ENCODE results near the gene CAPZB.

CAPZB gene

DNA sequence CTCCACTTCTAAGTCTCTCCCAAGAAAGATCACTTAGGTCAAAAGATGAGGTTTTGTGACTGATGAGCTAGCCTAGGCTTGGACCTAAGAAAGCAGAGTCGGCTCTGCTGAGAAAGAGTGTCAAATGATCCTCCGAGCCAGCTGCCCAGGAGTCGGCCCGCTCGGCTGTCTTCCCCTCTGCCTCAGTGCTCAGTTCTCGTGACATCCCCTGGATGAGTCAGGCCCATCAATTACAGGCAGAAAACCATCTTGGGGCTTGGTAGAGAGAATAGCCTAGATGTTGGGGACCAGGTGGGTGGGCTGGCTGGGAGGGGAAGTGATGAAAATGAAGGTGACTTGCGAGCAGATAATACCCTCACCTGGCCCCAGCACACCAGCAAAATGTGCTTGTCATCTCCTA is 112.7 kb downstream of the CAPZB start:
- Histone ChIP-seq H3K27ac (no peak overlapping the region), H3K9me3 (ENCODE audit: severe bottlenecking) (peaks cover 7% of the 10 kb centered on the region), H3K4me3 (ENCODE audit: low read depth, low read length) (no peak overlapping the region), H3K36me3 (peaks cover 30% of the 10 kb centered on the region), H3K27me3 (ENCODE audit: insufficient read depth, low read depth, severe bottlenecking) (no peaks in the 10 kb centered on the region)
- DNase-seq: no peak
- TF ChIP-seq, protein P1, sequence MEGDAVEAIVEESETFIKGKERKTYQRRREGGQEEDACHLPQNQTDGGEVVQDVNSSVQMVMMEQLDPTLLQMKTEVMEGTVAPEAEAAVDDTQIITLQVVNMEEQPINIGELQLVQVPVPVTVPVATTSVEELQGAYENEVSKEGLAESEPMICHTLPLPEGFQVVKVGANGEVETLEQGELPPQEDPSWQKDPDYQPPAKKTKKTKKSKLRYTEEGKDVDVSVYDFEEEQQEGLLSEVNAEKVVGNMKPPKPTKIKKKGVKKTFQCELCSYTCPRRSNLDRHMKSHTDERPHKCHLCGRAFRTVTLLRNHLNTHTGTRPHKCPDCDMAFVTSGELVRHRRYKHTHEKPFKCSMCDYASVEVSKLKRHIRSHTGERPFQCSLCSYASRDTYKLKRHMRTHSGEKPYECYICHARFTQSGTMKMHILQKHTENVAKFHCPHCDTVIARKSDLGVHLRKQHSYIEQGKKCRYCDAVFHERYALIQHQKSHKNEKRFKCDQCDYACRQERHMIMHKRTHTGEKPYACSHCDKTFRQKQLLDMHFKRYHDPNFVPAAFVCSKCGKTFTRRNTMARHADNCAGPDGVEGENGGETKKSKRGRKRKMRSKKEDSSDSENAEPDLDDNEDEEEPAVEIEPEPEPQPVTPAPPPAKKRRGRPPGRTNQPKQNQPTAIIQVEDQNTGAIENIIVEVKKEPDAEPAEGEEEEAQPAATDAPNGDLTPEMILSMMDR (IDR thresholded peaks at IDR 0.05; ENCODE audit: low read depth, low read length): no peak

DNA sequence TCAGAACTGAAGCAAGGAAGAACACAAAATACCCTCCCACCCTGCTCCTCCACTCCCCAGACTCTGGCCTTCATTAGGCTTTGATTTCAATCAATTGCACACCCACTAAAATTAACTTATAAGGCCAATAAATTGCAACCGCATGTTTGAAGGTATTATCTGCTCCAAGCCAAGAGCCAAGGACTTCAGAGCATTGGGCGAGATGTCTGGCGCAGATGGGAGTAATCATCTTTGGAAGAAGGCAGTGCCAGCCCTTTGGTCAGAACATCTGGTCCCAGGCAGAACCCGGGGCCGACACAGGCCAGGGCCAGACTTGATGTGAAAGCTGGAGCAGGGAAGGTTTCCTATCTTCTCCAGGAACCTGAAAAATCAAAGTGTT is 113.2 kb downstream of the CAPZB start:
- peaks cover 27% of the 10 kb centered on the region for H3K36me3 ChIP-seq
- no peak for DNase-seq
- no peaks in the 10 kb centered on the region for H3K27me3 ChIP-seq (ENCODE audit: insufficient read depth, low read depth, severe bottlenecking)
- H3K9me3 ChIP-seq (ENCODE audit: severe bottlenecking): peaks cover 7% of the 10 kb centered on the region
- H3K27ac ChIP-seq: no peak overlapping the region
- TF ChIP-seq, protein P1 (IDR thresholded peaks at IDR 0.05; ENCODE audit: low read depth, low read length): no peak
- no peak overlapping the region for H3K4me3 ChIP-seq (ENCODE audit: low read depth, low read length)

DNA sequence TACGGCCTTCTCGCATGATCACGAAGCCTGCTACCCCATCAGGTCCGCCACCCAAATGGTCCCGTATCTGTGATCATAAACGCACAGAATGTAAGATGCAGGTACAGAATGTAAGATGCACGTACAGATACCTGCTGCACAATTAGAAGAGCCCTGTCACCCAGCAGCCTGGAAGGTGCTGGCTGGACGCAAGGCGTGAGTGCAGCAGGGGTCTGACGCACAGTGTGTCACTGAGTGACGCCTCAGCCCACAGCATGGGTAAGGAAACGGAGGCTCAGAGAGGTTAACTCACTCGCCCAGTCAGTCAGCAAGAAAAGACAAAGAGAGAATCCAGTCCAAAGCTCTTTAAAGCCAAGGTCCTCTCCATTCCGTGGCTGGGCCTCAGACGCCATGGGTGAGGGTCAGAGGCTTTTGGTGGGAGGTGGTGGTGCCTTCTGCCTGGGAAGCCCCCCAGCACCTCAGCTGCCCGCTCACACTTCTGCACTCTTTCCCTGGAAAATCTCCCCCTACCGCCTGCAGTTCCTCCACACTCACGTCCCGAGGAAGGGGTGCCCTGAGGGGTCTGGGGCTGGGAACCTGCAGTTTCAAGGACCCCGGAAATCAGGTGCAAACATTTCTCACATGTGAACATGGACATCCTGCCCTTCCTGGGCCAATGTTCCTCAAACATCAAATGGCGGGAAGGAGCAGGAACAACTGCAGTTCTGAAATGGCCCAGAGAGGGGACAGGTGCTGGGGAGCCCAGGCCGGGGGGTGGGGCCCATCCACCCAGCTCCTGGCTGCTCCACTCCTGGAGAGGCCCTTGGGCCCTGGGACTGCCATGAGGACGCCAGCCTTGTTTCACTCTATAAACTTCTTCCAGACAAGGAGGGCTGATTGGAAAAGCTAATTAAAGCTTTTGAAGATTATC is 113.9 kb downstream of the CAPZB start:
- H3K9me3 ChIP-seq (ENCODE audit: severe bottlenecking): peaks cover under 1% of the 10 kb centered on the region
- no peak for DNase-seq
- TF ChIP-seq, protein P1 (IDR thresholded peaks at IDR 0.05; ENCODE audit: low read depth, low read length): no peak
- H3K4me3 ChIP-seq (ENCODE audit: low read depth, low read length): no peak overlapping the region
- no peak overlapping the region for H3K27ac ChIP-seq
- peaks cover 21% of the 10 kb centered on the region for H3K36me3 ChIP-seq
- H3K27me3 ChIP-seq (ENCODE audit: insufficient read depth, low read depth, severe bottlenecking): no peaks in the 10 kb centered on the region

DNA sequence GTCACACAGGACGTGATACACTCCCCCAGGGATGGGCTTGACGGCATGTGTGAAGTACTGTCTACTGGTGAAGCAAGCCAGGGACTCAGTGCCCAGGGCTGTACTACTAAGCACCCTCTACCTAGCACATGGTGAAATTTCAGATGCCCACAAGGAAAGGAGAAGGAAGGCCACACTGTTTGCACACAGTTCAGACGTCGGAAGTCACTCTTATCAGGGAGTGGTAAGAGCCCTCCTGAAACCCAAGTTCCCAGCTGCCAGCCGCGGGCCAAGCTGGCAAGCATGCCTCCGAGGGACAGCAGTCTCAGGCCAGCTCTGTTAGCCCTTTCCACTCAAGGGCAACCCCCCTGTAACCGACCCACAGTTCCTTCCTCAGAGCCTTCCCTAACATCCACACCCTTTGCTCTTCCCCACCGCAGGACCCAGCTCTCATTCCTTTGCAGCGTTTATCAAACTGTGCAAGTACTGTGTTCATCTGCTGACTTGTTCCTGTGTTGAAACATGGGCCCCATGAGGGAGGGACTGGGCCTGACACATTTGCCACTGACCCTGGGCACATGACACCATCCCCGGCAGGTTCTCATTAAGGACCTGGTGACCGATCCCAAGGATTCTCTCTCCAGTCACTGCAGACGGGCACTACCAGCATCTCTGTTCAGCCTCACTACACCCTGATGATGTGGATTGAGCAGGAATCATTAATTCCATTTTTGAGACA is 114.7 kb downstream of the CAPZB start:
- TF ChIP-seq, protein P1 (IDR thresholded peaks at IDR 0.05; ENCODE audit: low read depth, low read length): no peak
- no peak overlapping the region for H3K27ac ChIP-seq

DNA sequence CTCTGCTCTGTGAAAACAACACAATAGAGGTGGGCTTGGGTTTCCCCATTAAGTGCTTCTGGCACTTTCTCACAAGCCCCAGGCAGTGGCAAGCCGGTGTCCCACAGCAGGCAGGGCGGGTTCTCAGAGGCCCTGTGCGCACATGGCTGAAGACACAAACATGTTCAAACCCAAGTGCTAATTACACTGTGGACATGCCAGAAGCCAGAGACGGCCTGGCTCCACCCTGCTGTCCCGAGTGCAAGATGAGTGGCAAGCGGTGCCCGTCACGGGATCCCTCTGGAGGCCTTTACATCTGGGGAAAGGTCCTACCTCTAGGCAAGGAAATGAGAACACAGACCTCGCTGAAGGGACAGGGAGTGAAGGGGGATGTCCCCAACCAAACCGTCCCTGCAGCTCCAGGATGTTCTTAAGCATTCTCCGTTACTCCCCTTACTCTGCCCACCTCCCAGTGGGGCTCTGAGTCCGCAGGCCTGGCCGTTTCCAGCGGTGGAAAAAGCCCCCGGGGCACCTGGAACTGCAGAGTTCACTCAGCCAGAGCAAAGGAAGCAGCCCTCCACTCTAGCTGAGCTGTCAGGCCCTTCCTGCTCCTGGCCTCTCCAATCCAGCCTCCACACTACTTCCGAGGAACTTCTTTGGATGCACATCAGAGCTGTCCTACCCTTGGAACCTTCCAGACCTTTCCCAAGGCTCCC is 115.8 kb downstream of the CAPZB start:
- Histone ChIP-seq H3K9me3 (ENCODE audit: severe bottlenecking) (no peaks in the 10 kb centered on the region), H3K4me3 (ENCODE audit: low read depth, low read length) (no peak overlapping the region), H3K27ac (no peak overlapping the region), H3K36me3 (peaks cover 1% of the 10 kb centered on the region), H3K27me3 (ENCODE audit: insufficient read depth, low read depth, severe bottlenecking) (no peaks in the 10 kb centered on the region)
- TF ChIP-seq, protein P1 (IDR thresholded peaks at IDR 0.05; ENCODE audit: low read depth, low read length): no peak
- no peak for DNase-seq

More for the DNA sequence above, 114.7 kb downstream of the CAPZB start:
- no peaks in the 10 kb centered on the region for H3K9me3 ChIP-seq (ENCODE audit: severe bottlenecking)
- H3K4me3 ChIP-seq (ENCODE audit: low read depth, low read length): no peak overlapping the region
- no peak for DNase-seq
- no peaks in the 10 kb centered on the region for H3K27me3 ChIP-seq (ENCODE audit: insufficient read depth, low read depth, severe bottlenecking)
- H3K36me3 ChIP-seq: peaks cover 12% of the 10 kb centered on the region

Data from WERI-Rb-1 (cell line).